ENCODE results near the gene DPY19L1.

- no peak for TF ChIP-seq POLR2A (IDR thresholded peaks at IDR 0.05; ENCODE audit: low read length)
- no peak for TF ChIP-seq GATA1 (IDR thresholded peaks at IDR 0.05; ENCODE audit: low read depth, low read length)
These were observed 11.1 kb downstream of the DPY19L1 start for GRCh38 chr7:35026150-35026549.
